Measurements from ENCODE around the gene SASH1. TPM values are rescaled to one million over a fixed set of nuclear protein-coding genes. Genes with fewer than 3 reads are reported as not detected.

The SASH1 gene
- total and polyA plus RNA-seq, 9 of the 15 experiments (the other 6 are each of a cell fraction or from before 2014, with no cell fraction given), result 0.35 to 3.5 (median 1.6) TPM

DNA sequence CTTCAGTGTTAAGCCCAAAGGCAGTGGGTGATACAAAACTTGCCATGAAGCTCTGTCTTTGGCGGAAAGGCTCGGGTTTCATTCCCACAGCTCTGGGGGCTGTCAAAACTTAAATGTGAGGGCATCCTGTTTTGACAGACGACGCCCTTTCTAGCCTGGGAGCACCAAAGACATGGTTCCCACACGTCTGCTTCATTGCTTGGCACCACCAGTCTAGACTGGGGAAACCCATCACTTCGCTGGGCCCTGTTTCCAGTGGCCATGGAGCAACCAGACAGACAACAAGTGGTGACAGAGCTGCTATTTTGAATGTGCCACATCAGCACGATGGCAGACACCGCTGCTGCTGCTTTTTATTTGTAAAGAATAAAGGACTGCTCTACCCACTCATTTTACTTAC is 127.5 kb downstream of the SASH1 start:
- no peaks in the 10 kb centered on the region; the same call in 1 of the 2 replicates for H4K20me1 ChIP-seq (replicated peaks; ENCODE audit: control insufficient read depth, insufficient read depth, low read length)
- DNase-seq (ENCODE audit: extremely low read depth in 1 of 4, low spot score in 3 of 4) (no peak), ATAC-seq (no peak), FAIRE-seq (no peak)
- H3K4me2 ChIP-seq (ENCODE audit: insufficient read depth, low read length), result no peak overlapping the region
- intact Hi-C loops (cut with micrococcal nuclease), result no loop called here
- ChIA-PET CTCF (ENCODE audit: low intra/inter-chr PET ratio) (no interaction called here), POLR2A (interaction anchor here (1.4 kb wide), 1 partner anchor 15 kb away, joined by 4 read pairs; no protein-coding TSS in a partner anchor)
- no peaks in the 10 kb centered on the region for H3K36me3 ChIP-seq (ENCODE audit: control insufficient read depth, insufficient read depth, low read length)
- no TSS peak for BruUV-seq (replicated peaks)
- H3K9ac ChIP-seq (ENCODE audit: insufficient read depth in 1 of 2, low read depth in 2 of 2, low read length in 2 of 2), result no peak overlapping the region
- TF ChIP-seq, protein P1, sequence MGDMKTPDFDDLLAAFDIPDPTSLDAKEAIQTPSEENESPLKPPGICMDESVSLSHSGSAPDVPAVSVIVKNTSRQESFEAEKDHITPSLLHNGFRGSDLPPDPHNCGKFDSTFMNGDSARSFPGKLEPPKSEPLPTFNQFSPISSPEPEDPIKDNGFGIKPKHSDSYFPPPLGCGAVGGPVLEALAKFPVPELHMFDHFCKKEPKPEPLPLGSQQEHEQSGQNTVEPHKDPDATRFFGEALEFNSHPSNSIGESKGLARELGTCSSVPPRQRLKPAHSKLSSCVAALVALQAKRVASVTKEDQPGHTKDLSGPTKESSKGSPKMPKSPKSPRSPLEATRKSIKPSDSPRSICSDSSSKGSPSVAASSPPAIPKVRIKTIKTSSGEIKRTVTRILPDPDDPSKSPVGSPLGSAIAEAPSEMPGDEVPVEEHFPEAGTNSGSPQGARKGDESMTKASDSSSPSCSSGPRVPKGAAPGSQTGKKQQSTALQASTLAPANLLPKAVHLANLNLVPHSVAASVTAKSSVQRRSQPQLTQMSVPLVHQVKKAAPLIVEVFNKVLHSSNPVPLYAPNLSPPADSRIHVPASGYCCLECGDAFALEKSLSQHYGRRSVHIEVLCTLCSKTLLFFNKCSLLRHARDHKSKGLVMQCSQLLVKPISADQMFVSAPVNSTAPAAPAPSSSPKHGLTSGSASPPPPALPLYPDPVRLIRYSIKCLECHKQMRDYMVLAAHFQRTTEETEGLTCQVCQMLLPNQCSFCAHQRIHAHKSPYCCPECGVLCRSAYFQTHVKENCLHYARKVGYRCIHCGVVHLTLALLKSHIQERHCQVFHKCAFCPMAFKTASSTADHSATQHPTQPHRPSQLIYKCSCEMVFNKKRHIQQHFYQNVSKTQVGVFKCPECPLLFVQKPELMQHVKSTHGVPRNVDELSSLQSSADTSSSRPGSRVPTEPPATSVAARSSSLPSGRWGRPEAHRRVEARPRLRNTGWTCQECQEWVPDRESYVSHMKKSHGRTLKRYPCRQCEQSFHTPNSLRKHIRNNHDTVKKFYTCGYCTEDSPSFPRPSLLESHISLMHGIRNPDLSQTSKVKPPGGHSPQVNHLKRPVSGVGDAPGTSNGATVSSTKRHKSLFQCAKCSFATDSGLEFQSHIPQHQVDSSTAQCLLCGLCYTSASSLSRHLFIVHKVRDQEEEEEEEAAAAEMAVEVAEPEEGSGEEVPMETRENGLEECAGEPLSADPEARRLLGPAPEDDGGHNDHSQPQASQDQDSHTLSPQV (IDR thresholded peaks at IDR 0.05), result no peak
- TF ChIP-seq, protein P2, sequence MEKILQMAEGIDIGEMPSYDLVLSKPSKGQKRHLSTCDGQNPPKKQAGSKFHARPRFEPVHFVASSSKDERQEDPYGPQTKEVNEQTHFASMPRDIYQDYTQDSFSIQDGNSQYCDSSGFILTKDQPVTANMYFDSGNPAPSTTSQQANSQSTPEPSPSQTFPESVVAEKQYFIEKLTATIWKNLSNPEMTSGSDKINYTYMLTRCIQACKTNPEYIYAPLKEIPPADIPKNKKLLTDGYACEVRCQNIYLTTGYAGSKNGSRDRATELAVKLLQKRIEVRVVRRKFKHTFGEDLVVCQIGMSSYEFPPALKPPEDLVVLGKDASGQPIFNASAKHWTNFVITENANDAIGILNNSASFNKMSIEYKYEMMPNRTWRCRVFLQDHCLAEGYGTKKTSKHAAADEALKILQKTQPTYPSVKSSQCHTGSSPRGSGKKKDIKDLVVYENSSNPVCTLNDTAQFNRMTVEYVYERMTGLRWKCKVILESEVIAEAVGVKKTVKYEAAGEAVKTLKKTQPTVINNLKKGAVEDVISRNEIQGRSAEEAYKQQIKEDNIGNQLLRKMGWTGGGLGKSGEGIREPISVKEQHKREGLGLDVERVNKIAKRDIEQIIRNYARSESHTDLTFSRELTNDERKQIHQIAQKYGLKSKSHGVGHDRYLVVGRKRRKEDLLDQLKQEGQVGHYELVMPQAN (IDR thresholded peaks at IDR 0.05; ENCODE audit: borderline replicate concordance), result no peak
- TF ChIP-seq KAT2B (IDR thresholded peaks at IDR 0.05; ENCODE audit: low read depth, low read length) (no peak), ZNF79 (CRISPR knock-in tag; IDR thresholded peaks at IDR 0.05; ENCODE audit: low read depth) (no peak), RAD51 (IDR thresholded peaks at IDR 0.05; ENCODE audit: borderline replicate concordance, low read depth) (no peak), BRD4 (IDR thresholded peaks at IDR 0.05) (no peak), ZNF644 (tag; IDR thresholded peaks at IDR 0.05; ENCODE audit: low read depth) (no peak), ZNF551 (CRISPR knock-in tag; IDR thresholded peaks at IDR 0.05) (no peak)
- TF ChIP-seq, protein P3, sequence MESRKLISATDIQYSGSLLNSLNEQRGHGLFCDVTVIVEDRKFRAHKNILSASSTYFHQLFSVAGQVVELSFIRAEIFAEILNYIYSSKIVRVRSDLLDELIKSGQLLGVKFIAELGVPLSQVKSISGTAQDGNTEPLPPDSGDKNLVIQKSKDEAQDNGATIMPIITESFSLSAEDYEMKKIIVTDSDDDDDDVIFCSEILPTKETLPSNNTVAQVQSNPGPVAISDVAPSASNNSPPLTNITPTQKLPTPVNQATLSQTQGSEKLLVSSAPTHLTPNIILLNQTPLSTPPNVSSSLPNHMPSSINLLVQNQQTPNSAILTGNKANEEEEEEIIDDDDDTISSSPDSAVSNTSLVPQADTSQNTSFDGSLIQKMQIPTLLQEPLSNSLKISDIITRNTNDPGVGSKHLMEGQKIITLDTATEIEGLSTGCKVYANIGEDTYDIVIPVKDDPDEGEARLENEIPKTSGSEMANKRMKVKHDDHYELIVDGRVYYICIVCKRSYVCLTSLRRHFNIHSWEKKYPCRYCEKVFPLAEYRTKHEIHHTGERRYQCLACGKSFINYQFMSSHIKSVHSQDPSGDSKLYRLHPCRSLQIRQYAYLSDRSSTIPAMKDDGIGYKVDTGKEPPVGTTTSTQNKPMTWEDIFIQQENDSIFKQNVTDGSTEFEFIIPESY (CRISPR knock-in tag; IDR thresholded peaks at IDR 0.05), result no peak
- 1% methylated on average over 8 of the region's 8 CpGs for WGBS (ENCODE audit: insufficient coverage, low coverage, missing lambda C conversion rate)
- H3K4me1 ChIP-seq (replicated peaks in 1 of 2; ENCODE audit: control insufficient read depth in 2 of 2, insufficient read depth in 2 of 2, low read length in 2 of 2), result no peaks in the 10 kb centered on the region
- H3K9me3 ChIP-seq (replicated peaks; ENCODE audit: control insufficient read depth, insufficient read depth, low read depth, low read length), result no peaks in the 10 kb centered on the region
- no peak overlapping the region for H3K4me3 ChIP-seq
- in situ Hi-C loops (cut with MboI), result no loop called here
- H2AFZ ChIP-seq (ENCODE audit: low read depth, low read length), result no peak overlapping the region
- H3K9me1 ChIP-seq (ENCODE audit: control insufficient read depth, insufficient read depth, low read length), result no peaks in the 10 kb centered on the region
- no peak overlapping the region for H3K27ac ChIP-seq (ENCODE audit: extremely low read depth, low read depth, low read length)
- peaks cover 25 to 26% of the 10 kb centered on the region in 2 experiments for H3K27me3 ChIP-seq (ENCODE audit: control insufficient read depth in 2 of 2, insufficient read depth in 2 of 2, low read length in 2 of 2)
- no peaks in the 10 kb centered on the region for H3K79me2 ChIP-seq (ENCODE audit: control insufficient read depth, insufficient read depth, low read length)
